GM06990 (cell line): ENCODE measurements around the gene ZNF296.
"Not testable (repeated sequence)": the region's sequence is repeated elsewhere in the genome, so short reads cannot be mapped to it uniquely, and the experiment has no call there.

ENCODE experiments used
- DNase-seq: peaks from one replicate; pipeline ENCODE4 v3.0.0-alpha.2; 2011; ENCODE audit not compliant: insufficient read length; ENCODE audit errors: extremely low read depth
- H3K27me3 ChIP-seq: replicated peaks from 2 replicates; pipeline ENCODE4 v1.6.0; 2011; ENCODE audit warnings: low read length; ENCODE audit not compliant: control insufficient read depth, insufficient read depth
- H3K36me3 ChIP-seq: 2 replicates; pipeline ENCODE4 v1.5.1; 2011; ENCODE audit warnings: low read length; ENCODE audit not compliant: control insufficient read depth, insufficient read depth
- H3K4me3 ChIP-seq: replicated peaks from 2 replicates; pipeline ENCODE4 v1.5.1; 2011; ENCODE audit warnings: low read depth, mild to moderate bottlenecking, control low read depth, low read length
- TF ChIP-seq, protein P1 (sequence below): IDR thresholded peaks from 2 replicates; pipeline ENCODE4 v1.5.1; 2011; ENCODE audit warnings: low read length, control low read depth, mild to moderate bottlenecking, inconsistent platforms; ENCODE audit not compliant: insufficient read depth, poor library complexity, severe bottlenecking

The ZNF296 gene

GRCh38 chr19:45107621-45108150 lies 31.4 kb upstream of the ZNF296 start:
- DNase-seq = no peak
- TF ChIP-seq, protein P1, sequence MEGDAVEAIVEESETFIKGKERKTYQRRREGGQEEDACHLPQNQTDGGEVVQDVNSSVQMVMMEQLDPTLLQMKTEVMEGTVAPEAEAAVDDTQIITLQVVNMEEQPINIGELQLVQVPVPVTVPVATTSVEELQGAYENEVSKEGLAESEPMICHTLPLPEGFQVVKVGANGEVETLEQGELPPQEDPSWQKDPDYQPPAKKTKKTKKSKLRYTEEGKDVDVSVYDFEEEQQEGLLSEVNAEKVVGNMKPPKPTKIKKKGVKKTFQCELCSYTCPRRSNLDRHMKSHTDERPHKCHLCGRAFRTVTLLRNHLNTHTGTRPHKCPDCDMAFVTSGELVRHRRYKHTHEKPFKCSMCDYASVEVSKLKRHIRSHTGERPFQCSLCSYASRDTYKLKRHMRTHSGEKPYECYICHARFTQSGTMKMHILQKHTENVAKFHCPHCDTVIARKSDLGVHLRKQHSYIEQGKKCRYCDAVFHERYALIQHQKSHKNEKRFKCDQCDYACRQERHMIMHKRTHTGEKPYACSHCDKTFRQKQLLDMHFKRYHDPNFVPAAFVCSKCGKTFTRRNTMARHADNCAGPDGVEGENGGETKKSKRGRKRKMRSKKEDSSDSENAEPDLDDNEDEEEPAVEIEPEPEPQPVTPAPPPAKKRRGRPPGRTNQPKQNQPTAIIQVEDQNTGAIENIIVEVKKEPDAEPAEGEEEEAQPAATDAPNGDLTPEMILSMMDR = no peak

DNA sequence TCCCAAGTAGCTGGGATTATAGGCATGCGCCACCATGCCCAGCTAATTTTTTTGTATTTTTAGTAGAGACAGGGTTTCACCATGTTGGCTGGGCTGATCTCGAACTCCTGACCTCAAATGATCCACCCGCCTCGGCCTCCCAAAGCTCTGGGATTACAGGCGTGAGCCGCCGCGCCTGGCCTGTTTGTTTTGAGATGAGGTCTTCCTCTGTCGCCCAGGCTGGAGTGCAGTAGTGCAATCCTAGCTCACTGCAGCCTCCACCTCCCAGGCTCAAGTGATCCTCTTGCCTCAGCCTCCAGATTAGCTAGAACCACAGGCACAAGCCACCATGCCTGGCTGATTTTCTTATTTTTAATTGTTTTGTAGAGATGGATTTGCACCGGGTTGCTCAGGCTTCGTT lies 30.1 kb upstream of the ZNF296 start:
- H3K36me3 ChIP-seq, H3K4me3 ChIP-seq, H3K27me3 ChIP-seq, DNase-seq: not testable (repeated sequence)

More at GRCh38 chr19:45107621-45108150, 31.4 kb upstream of the ZNF296 start:
- Histone ChIP-seq H3K27me3 (no peaks in the 10 kb centered on the region), H3K4me3 (no peak overlapping the region), H3K36me3 (peaks cover 1% of the 10 kb centered on the region)

DNA sequence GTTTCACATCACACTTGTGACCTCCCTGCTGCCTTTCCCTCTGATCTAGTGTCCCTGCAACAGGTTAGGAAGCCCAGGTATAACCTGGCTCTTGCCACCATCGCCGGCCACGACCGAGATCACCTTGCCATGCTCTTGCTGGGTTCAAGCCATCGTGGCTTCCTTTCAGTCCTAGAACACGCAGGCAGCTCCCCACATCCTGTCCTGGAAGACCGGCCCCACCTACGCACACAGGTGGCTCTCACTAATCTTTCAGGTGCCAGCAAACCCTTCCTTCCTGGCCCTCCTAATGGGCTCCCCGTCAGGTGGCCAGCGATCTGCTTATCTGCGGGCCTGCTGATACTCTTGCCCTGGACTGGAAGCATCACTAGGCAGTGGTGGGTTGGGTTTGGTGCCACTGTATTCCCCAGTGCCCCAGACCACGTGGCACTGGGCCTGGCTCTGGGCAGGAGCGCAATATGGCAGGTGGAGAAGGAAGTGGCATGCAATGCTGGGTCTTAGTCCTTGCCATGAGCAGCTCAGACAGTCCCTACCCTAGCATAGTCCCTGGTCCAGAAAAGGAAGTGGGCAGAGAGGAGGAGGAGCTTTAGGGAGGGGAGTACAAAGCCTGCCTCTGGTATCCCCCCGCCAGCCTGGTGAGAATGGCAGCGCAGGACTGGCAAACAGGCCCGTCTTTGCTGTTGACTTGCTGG lies 28.5 kb upstream of the ZNF296 start:
- H3K4me3 ChIP-seq = no peak overlapping the region
- no peaks in the 10 kb centered on the region for H3K27me3 ChIP-seq
- peaks cover 6% of the 10 kb centered on the region for H3K36me3 ChIP-seq
- DNase-seq = no peak
- TF ChIP-seq, protein P1 = no peak

GRCh38 chr19:45103508-45104319 lies 27.4 kb upstream of the ZNF296 start:
- TF ChIP-seq, protein P1 = no peak
- Histone ChIP-seq H3K36me3 (peaks cover 5% of the 10 kb centered on the region), H3K27me3 (no peaks in the 10 kb centered on the region), H3K4me3 (peak overlapping the region; percentile 37)
- DNase-seq = no peak

DNA sequence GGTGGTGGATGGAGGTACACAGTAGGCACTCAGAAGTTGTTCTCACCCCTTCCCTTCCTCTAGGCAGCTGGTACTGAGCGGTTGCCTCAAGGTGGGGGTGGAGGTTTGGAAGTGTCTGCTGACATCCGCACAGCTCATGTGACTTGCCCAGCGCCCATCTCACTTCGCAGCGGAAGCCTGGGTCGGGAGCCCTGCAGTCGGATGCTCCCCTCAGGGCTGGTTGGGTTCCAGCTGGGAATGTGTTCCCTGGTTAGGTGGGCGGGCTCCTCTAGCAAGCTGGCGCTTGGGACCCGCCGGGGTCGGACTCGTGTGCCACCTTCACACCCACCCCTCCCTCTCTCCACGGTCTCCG lies 26.9 kb upstream of the ZNF296 start:
- H3K4me3 ChIP-seq = peak overlapping the region; percentile 37
- TF ChIP-seq, protein P1 = no peak
- H3K27me3 ChIP-seq = no peaks in the 10 kb centered on the region
- peaks cover 5% of the 10 kb centered on the region for H3K36me3 ChIP-seq
- DNase-seq = no peak

DNA sequence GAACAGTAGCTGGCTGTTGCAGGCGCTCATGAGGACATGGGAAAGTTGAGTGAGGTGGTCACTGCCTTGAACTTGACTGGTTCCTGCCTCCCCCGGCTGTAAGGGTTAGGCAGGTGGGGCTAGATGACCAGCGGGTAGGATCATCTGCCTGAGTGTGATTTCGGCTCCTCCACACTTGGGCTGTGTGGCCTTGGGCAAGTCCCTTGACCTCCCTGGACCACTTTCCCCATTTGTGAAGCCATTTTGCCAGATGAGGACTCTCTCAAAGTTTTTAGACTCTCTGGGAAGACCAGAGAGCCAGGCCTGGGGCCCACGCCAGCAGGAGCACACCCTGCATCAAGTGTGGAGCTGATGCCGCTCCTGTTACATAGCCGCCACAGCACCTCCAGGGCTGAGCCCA lies 26.2 kb upstream of the ZNF296 start:
- Histone ChIP-seq H3K36me3 (peaks cover 5% of the 10 kb centered on the region), H3K27me3 (no peaks in the 10 kb centered on the region), H3K4me3 (no peak overlapping the region)
- TF ChIP-seq, protein P1 = no peak
- no peak for DNase-seq
